ENCODE data around the gene SYNPR.

Gene SYNPR

GRCh38 chr3:63477494-63478129 is 199.5 kb downstream of the SYNPR start:
- no peak for DNase-seq
- TF ChIP-seq, protein P1, sequence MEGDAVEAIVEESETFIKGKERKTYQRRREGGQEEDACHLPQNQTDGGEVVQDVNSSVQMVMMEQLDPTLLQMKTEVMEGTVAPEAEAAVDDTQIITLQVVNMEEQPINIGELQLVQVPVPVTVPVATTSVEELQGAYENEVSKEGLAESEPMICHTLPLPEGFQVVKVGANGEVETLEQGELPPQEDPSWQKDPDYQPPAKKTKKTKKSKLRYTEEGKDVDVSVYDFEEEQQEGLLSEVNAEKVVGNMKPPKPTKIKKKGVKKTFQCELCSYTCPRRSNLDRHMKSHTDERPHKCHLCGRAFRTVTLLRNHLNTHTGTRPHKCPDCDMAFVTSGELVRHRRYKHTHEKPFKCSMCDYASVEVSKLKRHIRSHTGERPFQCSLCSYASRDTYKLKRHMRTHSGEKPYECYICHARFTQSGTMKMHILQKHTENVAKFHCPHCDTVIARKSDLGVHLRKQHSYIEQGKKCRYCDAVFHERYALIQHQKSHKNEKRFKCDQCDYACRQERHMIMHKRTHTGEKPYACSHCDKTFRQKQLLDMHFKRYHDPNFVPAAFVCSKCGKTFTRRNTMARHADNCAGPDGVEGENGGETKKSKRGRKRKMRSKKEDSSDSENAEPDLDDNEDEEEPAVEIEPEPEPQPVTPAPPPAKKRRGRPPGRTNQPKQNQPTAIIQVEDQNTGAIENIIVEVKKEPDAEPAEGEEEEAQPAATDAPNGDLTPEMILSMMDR (IDR thresholded peaks at IDR 0.05; ENCODE audit: low read depth, low read length) = no peak
- peaks cover 8% of the 10 kb centered on the region for H3K9me3 ChIP-seq (ENCODE audit: severe bottlenecking)
- H3K4me3 ChIP-seq (ENCODE audit: low read depth, low read length) = no peak overlapping the region
- no peaks in the 10 kb centered on the region for H3K36me3 ChIP-seq
- no peaks in the 10 kb centered on the region for H3K27me3 ChIP-seq (ENCODE audit: insufficient read depth, low read depth, severe bottlenecking)
- no peak overlapping the region for H3K27ac ChIP-seq

GRCh38 chr3:63478990-63479660 is 201.0 kb downstream of the SYNPR start:
- Histone ChIP-seq H3K27me3 (ENCODE audit: insufficient read depth, low read depth, severe bottlenecking) (no peaks in the 10 kb centered on the region), H3K36me3 (no peaks in the 10 kb centered on the region), H3K4me3 (ENCODE audit: low read depth, low read length) (no peak overlapping the region), H3K27ac (no peak overlapping the region), H3K9me3 (ENCODE audit: severe bottlenecking) (peaks cover 8% of the 10 kb centered on the region)
- TF ChIP-seq, protein P1 (IDR thresholded peaks at IDR 0.05; ENCODE audit: low read depth, low read length) = no peak
- no peak for DNase-seq

DNA sequence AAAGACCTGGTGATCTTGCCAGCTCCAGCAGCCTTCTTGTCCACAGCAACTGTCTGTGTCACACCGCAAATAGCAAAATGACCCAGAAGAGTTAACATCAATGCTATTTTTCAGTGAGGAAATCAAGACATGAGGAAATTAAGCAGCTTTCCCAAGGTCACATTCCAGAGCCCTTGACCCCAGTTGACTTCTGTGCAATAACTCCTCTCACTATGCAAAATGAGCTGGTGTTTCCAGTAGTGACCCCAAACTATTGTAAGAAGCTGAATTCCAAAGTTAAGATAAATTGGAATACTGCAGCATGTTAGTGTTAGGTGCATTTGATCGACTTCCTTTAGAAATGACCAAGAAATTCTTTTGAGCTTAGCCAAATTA is 201.5 kb downstream of the SYNPR start:
- H3K27me3 ChIP-seq (ENCODE audit: insufficient read depth, low read depth, severe bottlenecking) = no peaks in the 10 kb centered on the region
- no peaks in the 10 kb centered on the region for H3K36me3 ChIP-seq
- H3K27ac ChIP-seq = no peak overlapping the region
- TF ChIP-seq, protein P1 (IDR thresholded peaks at IDR 0.05; ENCODE audit: low read depth, low read length) = no peak
- no peak for DNase-seq
- H3K9me3 ChIP-seq (ENCODE audit: severe bottlenecking) = peaks cover 8% of the 10 kb centered on the region
- no peak overlapping the region for H3K4me3 ChIP-seq (ENCODE audit: low read depth, low read length)

- H3K27ac ChIP-seq = no peak overlapping the region
- H3K9me3 ChIP-seq (ENCODE audit: severe bottlenecking) = peaks cover 8% of the 10 kb centered on the region
- no peaks in the 10 kb centered on the region for H3K36me3 ChIP-seq
- TF ChIP-seq, protein P1 (IDR thresholded peaks at IDR 0.05; ENCODE audit: low read depth, low read length) = no peak
- no peaks in the 10 kb centered on the region for H3K27me3 ChIP-seq (ENCODE audit: insufficient read depth, low read depth, severe bottlenecking)
- DNase-seq = no peak
- H3K4me3 ChIP-seq (ENCODE audit: low read depth, low read length) = no peak overlapping the region
These were observed 203.5 kb downstream of the SYNPR start for GRCh38 chr3:63481627-63482026.

GRCh38 chr3:63482341-63482740 is 204.2 kb downstream of the SYNPR start:
- no peak for DNase-seq

More at GRCh38 chr3:63482341-63482740, 204.2 kb downstream of the SYNPR start:
- TF ChIP-seq, protein P1 (IDR thresholded peaks at IDR 0.05; ENCODE audit: low read depth, low read length) = no peak
- Histone ChIP-seq H3K36me3 (no peaks in the 10 kb centered on the region), H3K9me3 (ENCODE audit: severe bottlenecking) (peaks cover 6% of the 10 kb centered on the region), H3K4me3 (ENCODE audit: low read depth, low read length) (no peak overlapping the region), H3K27ac (no peak overlapping the region), H3K27me3 (ENCODE audit: insufficient read depth, low read depth, severe bottlenecking) (no peaks in the 10 kb centered on the region)

Data from WERI-Rb-1 (cell line).